RCC 7860 (cell line): ENCODE measurements around the gene PRLR.

Experiments
- DNase-seq: peaks from one replicate; pipeline ENCODE4 v3.0.0-alpha.2; 2015; ENCODE audit warnings: low spot score
- FAIRE-seq: peaks from 2 replicates; lab custom pipeline; 2012; peaks lifted over from hg19 to GRCh38; lab: Jason Lieb, UNC

Gene PRLR

GRCh38 chr5:35009657-35010056 is 220.6 kb downstream of the PRLR start:
- DNase-seq (no peak), FAIRE-seq (no peak)

- FAIRE-seq, result no peak
- DNase-seq, result no peak
Measured at GRCh38 chr5:35009019-35009418, 221.3 kb downstream of the PRLR start.

- no peak for FAIRE-seq
- DNase-seq, result no peak
Measured at GRCh38 chr5:35004771-35005170, 225.5 kb downstream of the PRLR start.

- FAIRE-seq (no peak), DNase-seq (no peak)
Measured at GRCh38 chr5:35004200-35004599, 226.1 kb downstream of the PRLR start.

- FAIRE-seq (peak; percentile 80), DNase-seq (peak; percentile 59)
Measured at GRCh38 chr5:35003018-35003957, 227.0 kb downstream of the PRLR start.

GRCh38 chr5:35002459-35002858 is 227.8 kb downstream of the PRLR start:
- FAIRE-seq (no peak), DNase-seq (no peak)

- no peak for FAIRE-seq
- no peak for DNase-seq
Measured at GRCh38 chr5:35001842-35002241, 228.4 kb downstream of the PRLR start.
